BLaER1 treated with 17β-estradiol and CSF1 and Interleukin-3, amounts not matched to agents 10 nM and 100 nM (cell line): Measurements from ENCODE around the gene EMB.
A peak's percentile ranks its signal among the peaks of the same experiment; 100 is the strongest.
"Not testable (repeated sequence)": the region's sequence is repeated elsewhere in the genome, so short reads cannot be mapped to it uniquely, and the experiment has no call there.

Experiments used
- H3K27ac ChIP-seq, 11 experiments: shearing (Covaris generic); formaldehyde crosslinking; 2 replicates each; pipeline ENCODE4 v1.8.1; 2022
- H3K27me3 ChIP-seq, 11 experiments: shearing (Covaris generic); formaldehyde crosslinking; 2 replicates each; pipeline ENCODE4 v1.8.1; 2022
- H3K36me3 ChIP-seq, 11 experiments: shearing (Covaris generic); formaldehyde crosslinking; 2 replicates each; pipeline ENCODE4 v1.8.1; 2022
- H3K4me1 ChIP-seq, 10 experiments: shearing (Covaris generic); formaldehyde crosslinking; 2 replicates each; pipeline ENCODE4 v1.8.1; 2022
- H3K4me2 ChIP-seq, 11 experiments: shearing (Covaris generic); formaldehyde crosslinking; 2 replicates each; pipeline ENCODE4 v1.8.1; 2022
- H3K4me3 ChIP-seq, 10 experiments: shearing (Covaris generic); formaldehyde crosslinking; 2 replicates each; pipeline ENCODE4 v1.8.1; 2022
- H3K9ac ChIP-seq, 11 experiments: shearing (Covaris generic); formaldehyde crosslinking; 2 replicates each; pipeline ENCODE4 v1.8.1; 2022
- H3K9me3 ChIP-seq, 11 experiments: shearing (Covaris generic); formaldehyde crosslinking; replicated peaks in 1 of 11; 2 replicates each; pipeline ENCODE4 v1.8.1; 2022
- H4K20me1 ChIP-seq, 11 experiments: shearing (Covaris generic); formaldehyde crosslinking; 2 replicates each; pipeline ENCODE4 v1.8.1; 2022
- Cebpa-rat ChIP-seq, 11 experiments: shearing (Covaris generic); IDR thresholded peaks; 2 replicates each; pipeline ENCODE4 v1.8.1; 2022

EMB gene, protein sequence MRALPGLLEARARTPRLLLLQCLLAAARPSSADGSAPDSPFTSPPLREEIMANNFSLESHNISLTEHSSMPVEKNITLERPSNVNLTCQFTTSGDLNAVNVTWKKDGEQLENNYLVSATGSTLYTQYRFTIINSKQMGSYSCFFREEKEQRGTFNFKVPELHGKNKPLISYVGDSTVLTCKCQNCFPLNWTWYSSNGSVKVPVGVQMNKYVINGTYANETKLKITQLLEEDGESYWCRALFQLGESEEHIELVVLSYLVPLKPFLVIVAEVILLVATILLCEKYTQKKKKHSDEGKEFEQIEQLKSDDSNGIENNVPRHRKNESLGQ

DNA sequence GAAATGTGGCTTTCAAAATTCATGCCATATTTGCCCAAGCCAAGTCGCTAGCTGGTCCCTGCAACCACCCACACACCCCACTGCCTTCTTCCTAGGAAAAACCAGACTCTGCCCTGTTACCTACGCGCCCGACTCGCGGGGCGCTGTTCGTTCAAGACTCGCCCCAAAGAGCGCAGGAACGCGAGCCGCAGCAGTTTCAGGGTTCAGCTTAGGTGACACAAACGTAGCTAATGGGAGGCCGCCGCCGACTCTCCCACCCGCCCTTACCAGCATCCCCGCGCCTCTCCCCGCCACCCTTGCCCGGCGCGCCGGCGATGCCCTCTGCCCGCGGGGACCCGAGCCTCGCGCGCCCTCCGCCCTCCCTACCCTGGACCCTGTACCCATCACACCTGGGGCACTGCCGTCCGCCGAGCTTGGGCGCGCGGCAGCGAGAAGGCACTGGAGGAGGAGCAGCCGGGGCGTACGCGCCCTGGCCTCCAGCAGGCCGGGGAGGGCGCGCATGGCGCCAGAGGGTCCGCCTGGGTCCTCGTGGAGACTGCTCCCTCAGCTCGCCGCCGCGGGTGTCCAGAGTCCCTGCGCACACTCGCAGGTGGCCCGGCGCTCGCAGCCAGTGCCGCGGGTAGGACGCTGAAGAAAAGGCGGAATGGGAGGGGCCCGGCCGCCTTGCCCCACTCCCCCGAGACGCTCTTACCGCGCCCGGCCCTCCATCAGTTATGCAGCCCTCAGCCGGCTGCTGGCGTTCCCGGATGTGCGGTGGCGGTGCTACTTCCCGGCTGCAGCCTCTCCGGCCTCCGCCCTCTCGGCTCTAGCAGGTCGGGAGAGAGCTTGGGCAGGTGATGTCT lies at the start of gene EMB:
EMB (minus strand) TSS at position 638 of the 842 bp plus-strand sequence; CDS start at position 501, 137 bp downstream.
- peak within 1 kb of the TSS; percentile 76 to 98 (median 85) for H3K4me2 ChIP-seq
- H3K27ac ChIP-seq: peak within 1 kb of the TSS; percentile 53 to 99 (median 98)
- H3K4me1 ChIP-seq: peaks cover 32 to 78% (median 60%) of the 10 kb centered on the region in 10 experiments
- H3K9me3 ChIP-seq: peaks cover 0 to 6% (median 0%) of the 10 kb centered on the region in 11 experiments; a peak in 1 of 22 replicates
- H4K20me1 ChIP-seq: peaks cover 0 to 20% (median 0%) of the 10 kb centered on the region in 11 experiments; a peak in 4 of 22 replicates
- TF ChIP-seq Cebpa-rat (IDR thresholded peaks at IDR 0.05): no peak
- H3K36me3 ChIP-seq: peaks cover 0 to 14% (median 10%) of the 10 kb centered on the region in 11 experiments; a peak in 15 of 22 replicates
- no peaks in the 10 kb centered on the region for H3K27me3 ChIP-seq
- H3K9ac ChIP-seq: peak within 1 kb of the TSS; percentile 83 to 99 (median 97)
- peak within 1 kb of the TSS; percentile 82 to 96 (median 94) for H3K4me3 ChIP-seq

GRCh38 chr5:50489491-50489890 lies 48.4 kb upstream of the EMB start:
- not testable (repeated sequence) for H3K4me3 ChIP-seq, H4K20me1 ChIP-seq, H3K4me1 ChIP-seq, H3K27ac ChIP-seq, H3K9ac ChIP-seq, H3K4me2 ChIP-seq, H3K27me3 ChIP-seq, H3K36me3 ChIP-seq
- H3K9me3 ChIP-seq: peaks cover 13 to 29% (median 20%) of the 10 kb centered on the region in 11 experiments; a peak in 20 of 22 replicates

- H3K36me3 ChIP-seq, H3K4me2 ChIP-seq: not testable (repeated sequence)
Observed at GRCh38 chr5:50478790-50479189, 37.7 kb upstream of the EMB start.

DNA sequence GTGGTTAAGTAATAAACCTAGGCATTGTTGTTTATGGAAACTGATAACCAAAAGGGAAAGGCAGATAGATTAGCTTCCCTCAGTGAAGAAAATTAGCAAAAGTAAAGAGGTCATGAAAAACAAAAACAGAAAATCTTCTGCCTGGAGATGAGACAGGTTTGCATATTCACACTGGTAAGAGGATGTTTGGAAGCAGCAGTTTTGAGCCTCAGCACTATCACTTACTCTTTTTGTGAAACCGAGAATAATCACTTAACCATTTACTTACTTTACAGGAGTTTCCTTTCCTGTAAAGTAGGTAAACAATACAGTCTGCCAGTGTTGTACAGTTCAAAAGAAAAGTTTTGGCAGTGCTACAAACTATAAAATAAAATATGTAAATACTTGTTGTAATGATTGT lies 35.5 kb upstream of the EMB start:
- Histone ChIP-seq H3K9me3 (peaks cover 8 to 15% (median 11%) of the 10 kb centered on the region in 11 experiments; a peak in 19 of 22 replicates), H4K20me1 (no peaks in the 10 kb centered on the region), H3K4me3 (no peak overlapping the region), H3K27me3 (no peaks in the 10 kb centered on the region), H3K9ac (no peak overlapping the region), H3K27ac (no peak overlapping the region), H3K4me1 (no peaks in the 10 kb centered on the region), H3K4me2 (no peak overlapping the region), H3K36me3 (no peaks in the 10 kb centered on the region)
- TF ChIP-seq Cebpa-rat (IDR thresholded peaks at IDR 0.05): no peak

More at GRCh38 chr5:50478790-50479189, 37.7 kb upstream of the EMB start:
- H3K9ac ChIP-seq, H3K4me3 ChIP-seq, H3K27ac ChIP-seq, H3K27me3 ChIP-seq, H3K4me1 ChIP-seq, H4K20me1 ChIP-seq: not testable (repeated sequence)
- peaks cover 8 to 15% (median 10%) of the 10 kb centered on the region in 11 experiments; a peak in 19 of 22 replicates for H3K9me3 ChIP-seq

DNA sequence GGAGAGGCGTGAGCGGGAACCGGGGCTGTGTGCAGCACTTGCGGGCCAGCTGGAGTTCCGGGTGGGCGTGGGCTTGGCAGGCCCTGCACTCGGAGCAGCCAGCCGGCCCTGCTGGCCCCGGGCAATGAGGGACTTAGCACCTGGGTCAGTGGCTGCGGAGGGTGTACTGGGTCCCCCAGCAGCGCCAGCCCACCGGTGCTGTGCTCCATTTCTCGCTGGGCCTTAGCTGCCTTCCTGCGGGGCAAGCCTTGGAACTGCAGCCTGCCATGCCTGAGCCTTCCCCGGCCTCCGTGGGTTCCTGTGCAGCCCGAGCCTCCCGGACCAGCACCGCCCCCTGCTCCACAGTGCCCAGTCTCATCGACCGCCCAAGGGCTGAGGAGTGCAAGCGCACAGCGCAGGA lies 23.9 kb upstream of the EMB start:
- H3K4me1 ChIP-seq, H3K4me2 ChIP-seq, H3K4me3 ChIP-seq, H3K27ac ChIP-seq, H3K9ac ChIP-seq, H4K20me1 ChIP-seq, H3K27me3 ChIP-seq, H3K36me3 ChIP-seq: not testable (repeated sequence)
- H3K9me3 ChIP-seq: peaks cover 5 to 34% (median 24%) of the 10 kb centered on the region in 11 experiments; a peak in 15 of 22 replicates

- no peak overlapping the region for H3K9ac ChIP-seq
- TF ChIP-seq Cebpa-rat (IDR thresholded peaks at IDR 0.05): no peak
- H3K4me3 ChIP-seq: no peak overlapping the region
- H4K20me1 ChIP-seq: no peaks in the 10 kb centered on the region
- no peaks in the 10 kb centered on the region for H3K36me3 ChIP-seq
- H3K27ac ChIP-seq: no peak overlapping the region
- no peaks in the 10 kb centered on the region for H3K4me1 ChIP-seq
- no peak overlapping the region for H3K4me2 ChIP-seq
- no peaks in the 10 kb centered on the region for H3K27me3 ChIP-seq
- peaks cover 11 to 33% (median 22%) of the 10 kb centered on the region in 11 experiments; a peak in 16 of 22 replicates for H3K9me3 ChIP-seq
Observed at GRCh38 chr5:50463726-50464125, 22.6 kb upstream of the EMB start.

DNA sequence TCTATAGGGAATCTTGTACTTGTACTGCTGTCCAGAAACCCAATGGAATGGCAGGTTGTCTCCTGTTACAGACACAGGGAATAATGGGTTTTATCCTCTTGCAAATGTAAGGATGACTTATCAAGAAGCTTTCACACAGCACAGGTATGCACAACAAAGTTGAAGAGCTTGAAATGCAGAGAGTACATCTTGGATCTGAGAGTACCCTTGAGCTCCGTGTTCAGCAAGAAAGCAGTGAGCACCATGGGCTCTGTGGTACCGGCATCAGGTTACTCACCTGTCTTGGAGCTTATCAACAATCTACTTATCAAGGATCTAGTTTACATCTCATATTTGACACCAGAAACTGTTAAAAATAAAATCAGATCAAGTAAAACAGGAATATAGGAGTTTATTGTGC lies 22.0 kb upstream of the EMB start:
- no peak for TF ChIP-seq Cebpa-rat (IDR thresholded peaks at IDR 0.05)
- Histone ChIP-seq H3K27me3 (no peaks in the 10 kb centered on the region), H3K9me3 (peaks cover 11 to 37% (median 22%) of the 10 kb centered on the region in 11 experiments; a peak in 16 of 22 replicates), H3K4me1 (no peaks in the 10 kb centered on the region), H3K4me3 (no peak overlapping the region), H4K20me1 (no peaks in the 10 kb centered on the region), H3K4me2 (no peak overlapping the region), H3K9ac (no peak overlapping the region), H3K36me3 (no peaks in the 10 kb centered on the region), H3K27ac (no peak overlapping the region)

- not testable (repeated sequence) for H3K27me3 ChIP-seq, H3K4me2 ChIP-seq, H4K20me1 ChIP-seq, H3K36me3 ChIP-seq, H3K4me1 ChIP-seq, H3K27ac ChIP-seq, H3K9ac ChIP-seq, H3K4me3 ChIP-seq
- peaks cover 11 to 38% (median 22%) of the 10 kb centered on the region in 11 experiments; a peak in 16 of 22 replicates for H3K9me3 ChIP-seq
Observed at GRCh38 chr5:50462579-50462978, 21.5 kb upstream of the EMB start.

DNA sequence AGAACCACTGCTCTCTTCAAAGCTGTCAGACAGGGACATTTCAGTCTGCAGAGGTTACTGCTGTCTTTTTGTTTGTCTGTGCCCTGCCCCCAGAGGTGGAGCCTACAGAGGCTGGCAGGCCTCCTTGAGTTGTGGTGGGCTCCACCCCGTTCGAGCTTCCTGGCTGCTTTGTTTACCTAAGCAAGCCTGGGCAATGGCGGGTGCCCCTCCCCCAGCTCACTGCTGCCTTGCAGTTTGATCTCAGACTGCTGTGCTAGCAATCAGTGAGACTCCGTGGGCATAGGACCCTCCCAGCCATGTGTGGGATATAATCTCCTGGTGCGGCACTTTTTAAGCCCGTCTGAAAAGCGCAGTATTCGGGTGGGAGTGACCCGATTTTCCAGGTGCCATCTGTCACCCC lies 17.3 kb upstream of the EMB start:
- not testable (repeated sequence) for H4K20me1 ChIP-seq, H3K27me3 ChIP-seq, H3K4me2 ChIP-seq

DNA sequence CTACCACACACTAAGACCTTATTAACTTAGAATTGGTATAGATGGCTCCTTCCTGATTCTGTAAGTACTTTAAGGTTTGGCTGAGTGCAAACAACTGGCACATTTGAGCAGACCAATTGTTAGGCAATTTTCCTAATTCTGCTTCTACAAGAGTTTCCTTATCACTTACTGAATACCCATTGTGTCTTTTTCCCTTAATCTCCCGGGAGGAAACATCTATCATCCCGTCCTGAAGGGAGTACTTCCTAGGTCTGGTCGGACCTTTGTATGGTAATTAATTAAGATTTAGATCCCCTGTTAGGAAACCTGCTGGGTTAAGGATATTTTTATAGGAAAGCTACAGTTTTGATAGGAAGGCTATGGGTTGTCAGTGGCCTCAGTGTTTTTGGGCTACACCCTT lies 8.2 kb upstream of the EMB start:
- H3K9ac ChIP-seq, H3K36me3 ChIP-seq, H4K20me1 ChIP-seq, H3K4me3 ChIP-seq, H3K27me3 ChIP-seq: not testable (repeated sequence)
- Histone ChIP-seq H3K9me3 (peaks cover 20 to 50% (median 36%) of the 10 kb centered on the region in 11 experiments), H3K4me1 (peaks cover 32 to 47% (median 38%) of the 10 kb centered on the region in 10 experiments), H3K27ac (peak overlapping the region in 9 of 11 experiments; percentile 9 to 68 (median 56); a peak in 16 of 22 replicates), H3K4me2 (peak overlapping the region; percentile 24 to 66 (median 60); a peak in 19 of 22 replicates)

More for the DNA sequence above, 17.3 kb upstream of the EMB start:
- H3K9me3 ChIP-seq: peaks cover 3 to 30% (median 18%) of the 10 kb centered on the region in 11 experiments; a peak in 10 of 22 replicates
- H3K36me3 ChIP-seq, H3K4me3 ChIP-seq, H3K9ac ChIP-seq, H3K4me1 ChIP-seq, H3K27ac ChIP-seq: not testable (repeated sequence)
